Type B pancreatic cell (in vitro differentiated cells): ENCODE results near the gene PRDX4. TPM values are rescaled to one million over a fixed set of nuclear protein-coding genes. Genes with fewer than 3 reads are reported as not detected.

Experiments
- DNase-seq: peaks from one replicate; pipeline ENCODE4 v3.0.0; 2021; ENCODE audit warnings: mixed read lengths; ENCODE audit not compliant: unreplicated experiment; ENCODE audit errors: extremely low spot score
- H3K27ac Mint-ChIP-seq: 2 replicates; pipeline ENCODE4 v1.8.0; 2021; ENCODE audit warnings: mild to moderate bottlenecking, mixed read lengths
- H3K27me3 Mint-ChIP-seq: 2 replicates; pipeline ENCODE4 v1.8.0; 2021; ENCODE audit warnings: mixed read lengths
- H3K36me3 Mint-ChIP-seq: 2 replicates; pipeline ENCODE4 v1.8.0; 2021; ENCODE audit warnings: mixed read lengths
- H3K4me1 Mint-ChIP-seq: one replicate; pipeline ENCODE4 v1.8.0; 2021; ENCODE audit warnings: mixed read lengths; ENCODE audit not compliant: unreplicated experiment
- H3K4me3 Mint-ChIP-seq: 2 replicates; pipeline ENCODE4 v1.8.0; 2021; ENCODE audit warnings: mild to moderate bottlenecking, mixed read lengths
- H3K9me3 Mint-ChIP-seq: 2 replicates; pipeline ENCODE4 v1.8.0; 2021; ENCODE audit warnings: mixed read lengths
- long read RNA-seq: library from polyadenylated mRNA; unstranded; transcript quantifications from one replicate; pipeline ENCODE4 v2.0.0, GENCODE V29; 2020
- total RNA-seq: library from RNA; stranded (reverse); gene quantifications from 2 replicates; pipeline ENCODE4 v1.2.1, GENCODE V29; 2021; ENCODE audit warnings: low replicate concordance
- TF ChIP-seq, protein P1 (sequence below): fragments of 200-600 bp; sonication (generic); conservative IDR thresholded peaks from 2 replicates; pipeline ENCODE4 v1.5.0; 2021; ENCODE audit warnings: antibody characterized with exemption, mild to moderate bottlenecking

Gene PRDX4
- total RNA-seq = 195 and 268 TPM in 2 replicates
- long read RNA-seq, transcript PRDX4-202 (7 exons, 1,005 nt) = major isoform, 680 of 693 reads
- long read RNA-seq, partial matches to known transcripts = 2 of 693 reads
- long read RNA-seq, other reads (novel, unspliced or antisense) = 11 of 693 reads

DNA sequence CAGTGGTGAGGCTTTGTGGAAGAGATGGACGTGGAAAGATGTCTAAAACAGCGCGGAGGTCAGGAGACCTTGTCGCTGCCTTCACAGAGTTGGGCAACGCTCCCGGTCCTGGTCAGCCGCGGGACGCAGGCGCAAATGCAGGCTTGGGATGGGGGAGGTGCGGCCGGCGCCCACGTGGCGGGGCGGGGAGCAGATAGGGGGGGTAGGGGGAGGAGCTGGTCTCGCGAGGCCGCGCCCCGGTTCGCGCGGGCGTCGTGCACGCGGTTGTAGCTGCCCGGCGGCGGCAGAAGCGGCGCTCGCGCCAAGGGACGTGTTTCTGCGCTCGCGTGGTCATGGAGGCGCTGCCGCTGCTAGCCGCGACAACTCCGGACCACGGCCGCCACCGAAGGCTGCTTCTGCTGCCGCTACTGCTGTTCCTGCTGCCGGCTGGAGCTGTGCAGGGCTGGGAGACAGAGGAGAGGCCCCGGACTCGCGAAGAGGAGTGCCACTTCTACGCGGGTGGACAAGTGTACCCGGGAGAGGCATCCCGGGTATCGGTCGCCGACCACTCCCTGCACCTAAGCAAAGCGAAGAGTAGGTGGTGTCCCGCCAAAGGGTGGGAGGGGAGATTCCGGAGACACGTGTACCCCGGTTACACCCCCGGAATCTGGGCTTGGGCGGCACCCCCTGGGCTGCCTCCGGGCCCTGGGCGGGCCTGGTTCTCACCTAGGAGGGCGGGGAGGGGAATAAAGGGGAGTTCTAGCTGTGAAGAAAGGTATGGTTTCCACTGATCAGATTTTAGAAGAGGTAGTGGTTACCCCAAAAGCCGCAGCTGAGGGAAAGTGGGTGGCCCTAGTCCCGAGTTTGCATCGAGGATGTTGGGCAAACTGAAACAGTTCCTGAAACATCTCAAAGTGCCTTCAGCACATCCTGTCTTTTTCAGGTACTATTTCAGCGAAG lies at the start of gene PRDX4:
Gene PRDX4, plus strand, starts transcription at position 255 of the 939 bp plus-strand sequence. Its CDS starts 78 bp downstream, at position 333.
- Mint-ChIP-seq H3K4me3 (peak within 1 kb of the TSS; percentile 94), H3K4me1 (peaks cover 13% of the 10 kb centered on the region), H3K27me3 (no peaks in the 10 kb centered on the region), H3K9me3 (no peaks in the 10 kb centered on the region), H3K27ac (peak within 1 kb of the TSS; percentile 76), H3K36me3 (peaks cover 20% of the 10 kb centered on the region)
- peak; percentile 95 for DNase-seq
- TF ChIP-seq, protein P1, sequence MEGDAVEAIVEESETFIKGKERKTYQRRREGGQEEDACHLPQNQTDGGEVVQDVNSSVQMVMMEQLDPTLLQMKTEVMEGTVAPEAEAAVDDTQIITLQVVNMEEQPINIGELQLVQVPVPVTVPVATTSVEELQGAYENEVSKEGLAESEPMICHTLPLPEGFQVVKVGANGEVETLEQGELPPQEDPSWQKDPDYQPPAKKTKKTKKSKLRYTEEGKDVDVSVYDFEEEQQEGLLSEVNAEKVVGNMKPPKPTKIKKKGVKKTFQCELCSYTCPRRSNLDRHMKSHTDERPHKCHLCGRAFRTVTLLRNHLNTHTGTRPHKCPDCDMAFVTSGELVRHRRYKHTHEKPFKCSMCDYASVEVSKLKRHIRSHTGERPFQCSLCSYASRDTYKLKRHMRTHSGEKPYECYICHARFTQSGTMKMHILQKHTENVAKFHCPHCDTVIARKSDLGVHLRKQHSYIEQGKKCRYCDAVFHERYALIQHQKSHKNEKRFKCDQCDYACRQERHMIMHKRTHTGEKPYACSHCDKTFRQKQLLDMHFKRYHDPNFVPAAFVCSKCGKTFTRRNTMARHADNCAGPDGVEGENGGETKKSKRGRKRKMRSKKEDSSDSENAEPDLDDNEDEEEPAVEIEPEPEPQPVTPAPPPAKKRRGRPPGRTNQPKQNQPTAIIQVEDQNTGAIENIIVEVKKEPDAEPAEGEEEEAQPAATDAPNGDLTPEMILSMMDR = no peak

DNA sequence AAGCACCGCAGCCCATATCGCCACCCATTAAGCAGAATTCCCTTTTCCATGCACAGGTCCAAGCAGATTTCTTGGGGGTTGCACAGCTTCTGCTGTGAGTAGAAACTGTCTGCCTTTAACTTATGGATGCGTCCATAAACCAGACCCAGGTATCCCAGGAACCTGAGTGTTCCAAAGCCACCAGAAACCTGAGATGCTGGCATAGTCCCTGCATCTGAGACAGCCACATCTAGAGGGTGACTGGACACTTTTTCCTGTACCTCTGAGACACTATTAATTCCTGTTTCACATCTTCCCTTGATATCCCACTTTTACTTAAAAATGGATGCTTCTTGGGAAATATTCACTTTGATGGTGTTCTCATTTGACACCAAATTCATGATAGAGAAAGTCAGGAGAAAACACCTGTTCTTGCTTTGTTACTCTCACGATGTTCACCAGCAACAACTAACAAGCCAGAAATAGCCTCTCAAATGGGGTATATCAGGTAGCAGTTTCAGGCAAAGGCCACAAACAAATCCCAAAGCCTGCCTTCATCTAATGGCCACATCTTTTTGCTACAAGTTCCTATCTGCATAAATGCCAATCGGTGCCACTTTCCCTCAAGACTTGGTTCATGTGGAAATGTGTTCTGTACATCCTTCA lies 45.5 kb upstream of the PRDX4 start:
- Mint-ChIP-seq H3K27me3 (no peaks in the 10 kb centered on the region), H3K4me3 (no peak overlapping the region), H3K9me3 (no peaks in the 10 kb centered on the region), H3K27ac (no peak overlapping the region), H3K36me3 (no peaks in the 10 kb centered on the region), H3K4me1 (no peaks in the 10 kb centered on the region)
- no peak for DNase-seq
- TF ChIP-seq, protein P1 = no peak

DNA sequence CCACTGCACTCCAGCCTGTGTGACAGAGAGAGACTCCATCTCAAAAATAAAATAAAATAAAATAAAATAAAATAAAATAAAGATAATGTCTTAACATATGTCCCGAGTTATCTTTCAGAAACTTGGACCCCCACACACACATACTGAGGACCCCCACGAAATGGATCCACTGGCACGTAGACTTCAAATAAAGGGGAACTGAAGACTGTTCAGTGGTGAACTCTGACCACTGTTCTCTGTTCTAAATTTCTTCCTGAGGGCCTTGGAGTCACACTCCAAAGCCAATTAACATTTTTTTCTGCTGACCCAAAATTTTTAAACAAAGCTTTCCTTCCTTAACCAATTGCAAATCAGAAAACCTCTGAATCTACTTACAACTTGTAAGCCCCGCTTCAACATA lies 43.5 kb upstream of the PRDX4 start:
- no peak overlapping the region for H3K27ac Mint-ChIP-seq
- no peaks in the 10 kb centered on the region for H3K27me3 Mint-ChIP-seq
- DNase-seq = no peak
- H3K4me3 Mint-ChIP-seq = no peak overlapping the region
- H3K9me3 Mint-ChIP-seq = no peaks in the 10 kb centered on the region
- no peaks in the 10 kb centered on the region for H3K4me1 Mint-ChIP-seq
- TF ChIP-seq, protein P1 = no peak
- H3K36me3 Mint-ChIP-seq = no peaks in the 10 kb centered on the region

DNA sequence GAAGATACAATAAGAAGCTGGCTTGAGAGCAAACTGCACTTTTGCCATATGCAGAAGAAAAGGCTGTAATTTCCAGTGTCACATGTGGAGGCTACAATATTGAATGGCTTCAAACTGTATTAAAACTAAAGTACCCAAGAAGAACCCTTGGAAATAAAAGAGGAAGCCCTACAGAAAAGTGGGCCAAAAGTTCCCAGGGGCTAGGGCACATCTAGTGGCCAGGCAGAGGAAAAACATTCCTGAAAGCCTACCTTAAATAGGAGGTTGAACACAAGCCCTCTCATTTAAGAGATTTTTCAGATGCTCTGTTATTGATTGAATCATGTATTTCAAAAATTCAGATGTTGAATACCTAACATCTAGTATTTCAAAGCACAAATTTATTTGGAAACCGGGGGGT lies 40.6 kb upstream of the PRDX4 start:
- Mint-ChIP-seq H3K4me3 (no peak overlapping the region), H3K4me1 (no peaks in the 10 kb centered on the region), H3K36me3 (no peaks in the 10 kb centered on the region)

DNA sequence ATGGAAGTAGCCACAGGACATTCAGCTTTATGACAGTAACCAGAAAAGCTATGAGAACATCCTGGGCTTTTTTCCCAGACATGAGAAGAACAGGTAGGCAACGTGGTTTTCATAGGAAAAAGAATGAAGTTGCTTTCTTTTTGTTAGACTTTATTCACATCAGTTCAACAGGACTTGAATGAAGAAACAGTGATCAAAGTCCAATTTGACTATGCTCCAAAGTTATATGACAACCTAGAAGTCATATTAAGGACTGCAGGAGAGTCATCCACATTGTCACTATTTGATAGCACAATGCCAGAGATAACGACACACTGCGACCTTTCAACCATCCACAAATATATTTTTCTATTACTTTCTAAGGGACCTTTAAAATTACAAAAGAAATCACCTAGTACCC lies 39.2 kb upstream of the PRDX4 start:
- Mint-ChIP-seq H3K27me3 (no peaks in the 10 kb centered on the region), H3K9me3 (no peaks in the 10 kb centered on the region), H3K36me3 (no peaks in the 10 kb centered on the region), H3K4me1 (no peaks in the 10 kb centered on the region), H3K27ac (no peak overlapping the region), H3K4me3 (no peak overlapping the region)
- DNase-seq = no peak
- TF ChIP-seq, protein P1 = no peak

More for the DNA sequence above, 40.6 kb upstream of the PRDX4 start:
- no peak for DNase-seq
- no peaks in the 10 kb centered on the region for H3K9me3 Mint-ChIP-seq
- H3K27me3 Mint-ChIP-seq = no peaks in the 10 kb centered on the region
- no peak overlapping the region for H3K27ac Mint-ChIP-seq
- TF ChIP-seq, protein P1 = peak; percentile 24
